Skin epidermis (tissue), 12 donors: ENCODE results near the gene KLHL30.
A peak's percentile ranks its signal among the peaks of the same experiment; 100 is the strongest.

Experiments
- H3K27ac ChIP-seq, 21 experiments: fragments of 200-600 bp; sonication (generic) in 11 of 21; one replicate each; pipeline ENCODE4 v1.5.0; 2020; ENCODE audit warnings: mild to moderate bottlenecking in 3 of 21, inconsistent platforms in 2 of 21, moderate library complexity in 2 of 21
- H3K4me3 ChIP-seq, 7 experiments: fragments of 200-600 bp; sonication (generic) in 2 of 7; one replicate each; pipeline ENCODE4 v1.5.0; 2020; ENCODE audit warnings: inconsistent platforms in 2 of 7, mild to moderate bottlenecking in 2 of 7, moderate library complexity in 1 of 7

KLHL30 gene

DNA sequence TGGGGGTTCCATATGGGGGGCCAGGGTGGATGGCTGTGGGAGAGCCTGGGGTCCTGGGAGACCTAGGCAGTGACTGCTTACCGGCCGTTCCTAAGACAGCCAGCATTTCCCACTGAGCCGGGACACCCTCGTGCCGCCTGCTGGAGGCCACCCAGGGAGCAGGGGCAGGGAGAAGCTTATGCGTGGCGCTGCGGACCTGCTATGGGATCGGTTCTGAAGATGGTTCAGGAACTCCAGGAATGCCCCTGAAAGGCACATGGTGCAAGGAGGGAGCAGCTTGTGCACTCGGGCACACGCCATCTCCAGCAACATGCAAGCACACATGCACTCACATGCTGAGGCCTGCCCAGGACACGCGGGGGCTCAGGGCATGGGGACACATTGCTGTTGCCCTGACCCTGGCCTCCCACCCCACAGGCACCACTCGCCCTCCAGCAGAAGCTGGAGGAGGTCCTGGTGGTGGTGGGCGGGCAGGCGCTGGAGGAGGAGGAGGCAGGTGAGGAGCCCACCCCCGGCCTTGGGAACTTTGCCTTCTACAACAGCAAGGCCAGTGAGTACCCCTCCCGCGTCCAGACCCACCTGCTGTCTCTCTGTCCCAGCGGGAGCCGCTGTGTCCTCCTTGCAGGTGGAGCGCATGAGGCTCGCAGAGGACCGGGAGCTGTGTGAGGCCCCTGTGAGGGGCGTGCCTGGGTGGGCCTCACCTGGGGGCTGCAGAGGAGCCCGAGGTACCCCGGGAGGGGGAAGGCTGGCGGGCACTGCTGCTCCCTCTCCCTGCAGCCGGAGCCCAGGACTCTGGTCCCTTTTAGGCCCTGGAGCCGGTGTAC lies 4.1 kb downstream of the KLHL30 start:
- H3K27ac ChIP-seq: peak overlapping the region in 1 of 21 experiments; percentile 26

GRCh38 chr2:238143239-238143951 lies 4.9 kb downstream of the KLHL30 start:
- peak overlapping the region in 1 of 21 experiments; percentile 26 for H3K27ac ChIP-seq
- no peak overlapping the region for H3K4me3 ChIP-seq

More for the DNA sequence above, 4.1 kb downstream of the KLHL30 start:
- H3K4me3 ChIP-seq: no peak overlapping the region

DNA sequence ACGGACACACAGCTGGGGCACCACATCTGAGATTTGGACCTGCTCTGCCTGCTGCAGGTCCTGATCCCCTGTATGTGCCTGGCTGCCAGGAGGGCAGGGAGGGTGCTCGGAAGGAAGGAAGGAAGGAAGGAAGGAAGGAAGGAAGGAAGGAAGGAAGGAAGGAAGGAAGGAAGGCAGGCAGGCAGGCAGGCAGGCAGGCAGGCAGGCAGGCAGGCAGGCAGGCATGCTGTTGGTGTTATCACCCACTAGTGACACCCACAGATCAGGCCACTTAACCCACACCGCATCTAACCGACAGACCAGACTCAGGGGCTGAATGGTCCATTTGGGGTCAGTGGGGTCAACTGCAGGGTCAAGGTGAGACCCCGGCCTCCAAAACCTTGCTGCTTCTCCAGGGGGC lies 5.8 kb downstream of the KLHL30 start:
- H3K27ac ChIP-seq: no peak overlapping the region

GRCh38 chr2:238145046-238145445 lies 6.6 kb downstream of the KLHL30 start:
- Histone ChIP-seq H3K27ac (no peak overlapping the region), H3K4me3 (no peak overlapping the region)

More for the DNA sequence above, 5.8 kb downstream of the KLHL30 start:
- no peak overlapping the region for H3K4me3 ChIP-seq

DNA sequence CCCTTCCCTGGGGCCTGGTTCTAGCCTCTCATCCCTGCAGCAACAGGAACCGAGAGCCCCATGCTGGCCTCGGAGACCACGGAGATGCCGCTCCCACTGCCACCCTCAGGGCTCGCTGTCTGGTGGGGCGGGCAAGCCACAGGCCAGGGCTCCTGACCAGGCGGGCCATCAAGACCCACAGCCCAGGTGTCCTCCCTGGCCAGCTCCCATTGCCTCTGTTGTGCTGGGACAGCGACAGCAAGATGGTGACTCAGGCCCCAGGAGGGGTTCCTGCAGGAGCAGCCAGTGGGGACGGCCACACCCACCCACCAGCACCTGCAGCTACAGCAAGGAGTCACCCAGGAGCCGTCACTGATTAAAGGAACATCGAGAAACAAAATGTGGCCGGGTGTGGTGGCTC lies 7.4 kb downstream of the KLHL30 start:
- Histone ChIP-seq H3K27ac (no peak overlapping the region), H3K4me3 (no peak overlapping the region)

DNA sequence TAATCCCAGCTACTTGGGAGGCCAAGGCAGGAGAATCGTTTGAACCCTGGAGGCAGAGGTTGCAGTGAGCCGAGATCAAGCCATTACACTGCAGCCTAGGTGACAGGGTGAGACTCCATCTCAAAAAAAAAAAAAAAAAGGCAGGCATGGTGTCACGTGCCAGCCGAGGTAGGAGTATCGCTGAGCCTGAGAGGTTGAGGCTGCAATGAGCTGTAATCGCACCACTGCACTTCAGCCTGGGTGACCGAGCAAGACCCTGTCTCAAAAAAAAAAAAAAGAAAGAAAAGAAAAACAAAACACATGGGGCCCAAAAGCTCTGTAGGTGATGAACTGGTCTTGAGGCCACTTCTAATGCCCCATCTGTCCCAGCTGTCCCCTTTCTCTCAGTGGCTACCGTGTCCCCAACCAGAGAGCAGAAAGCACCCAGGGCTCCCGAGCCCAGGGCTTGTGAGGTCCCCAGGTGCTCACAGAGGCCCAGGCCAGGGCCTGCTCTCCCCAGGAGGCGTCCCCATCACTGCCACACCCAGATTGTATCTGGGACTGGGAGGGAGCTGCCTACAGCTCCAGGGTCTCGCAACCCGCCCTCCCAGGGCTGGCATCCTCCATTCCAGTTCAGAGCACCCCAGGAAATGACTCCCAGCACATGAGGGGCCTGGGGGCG lies 8.5 kb downstream of the KLHL30 start:
- Histone ChIP-seq H3K4me3 (no peak overlapping the region), H3K27ac (no peak overlapping the region)

DNA sequence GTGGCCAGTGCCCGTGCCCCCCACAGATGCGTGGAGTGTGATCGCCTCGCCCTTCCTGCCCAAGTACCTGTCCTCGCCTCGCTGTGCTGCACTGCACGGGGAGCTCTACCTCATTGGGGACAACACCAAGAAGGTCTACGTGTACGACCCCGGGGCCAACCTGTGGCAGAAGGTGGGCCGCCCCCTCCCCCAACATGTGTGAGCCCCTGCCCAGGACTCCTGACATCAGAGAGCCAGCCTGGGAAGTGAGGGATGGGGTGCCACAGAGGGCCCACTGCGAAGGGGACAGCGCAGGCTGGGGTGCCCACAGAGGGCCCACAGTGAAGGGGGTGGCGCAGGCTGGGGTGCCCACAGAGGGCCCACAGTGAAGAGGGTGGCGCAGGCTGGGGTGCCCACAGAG lies 10.5 kb downstream of the KLHL30 start:
- Histone ChIP-seq H3K27ac (no peak overlapping the region), H3K4me3 (no peak overlapping the region)

DNA sequence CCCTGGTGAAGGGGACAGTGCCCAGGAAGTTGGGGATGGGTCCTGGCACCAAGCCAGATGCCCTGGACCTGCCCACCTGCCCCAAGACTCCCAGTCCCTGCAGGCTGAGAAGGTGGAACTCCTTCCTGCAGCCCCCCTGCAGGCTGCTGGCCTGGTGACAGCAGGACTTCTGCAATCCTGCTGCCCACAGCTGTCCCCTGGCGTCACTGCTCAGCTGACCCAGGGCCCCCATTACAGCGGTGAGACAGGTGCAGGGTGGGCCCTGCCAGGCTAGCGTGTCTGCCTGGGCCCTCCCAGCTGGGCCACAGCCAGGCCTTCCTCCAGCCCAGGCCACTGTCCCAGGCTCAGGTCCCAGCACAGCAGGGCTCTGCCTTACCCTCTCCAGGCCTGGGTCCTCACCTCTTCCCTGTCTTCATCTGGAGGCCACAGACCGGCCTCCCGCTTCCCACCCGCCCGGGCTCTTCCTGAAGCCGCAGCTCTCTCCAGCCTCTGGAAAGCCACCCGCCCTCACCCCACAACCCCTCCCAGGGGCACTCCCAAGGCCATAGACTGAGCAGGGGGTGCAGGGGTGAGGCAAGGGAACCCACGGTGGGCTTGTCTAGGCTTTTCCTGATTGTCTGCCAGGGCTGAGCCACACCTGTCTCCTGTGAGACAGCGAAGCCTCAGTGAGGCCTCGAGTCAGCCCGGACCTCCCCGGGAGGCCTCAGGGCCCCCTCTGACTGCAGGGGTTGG lies 11.5 kb downstream of the KLHL30 start:
- no peak overlapping the region for H3K27ac ChIP-seq
- H3K4me3 ChIP-seq: no peak overlapping the region

GRCh38 chr2:238150686-238151085 lies 12.2 kb downstream of the KLHL30 start:
- Histone ChIP-seq H3K4me3 (no peak overlapping the region), H3K27ac (no peak overlapping the region)

DNA sequence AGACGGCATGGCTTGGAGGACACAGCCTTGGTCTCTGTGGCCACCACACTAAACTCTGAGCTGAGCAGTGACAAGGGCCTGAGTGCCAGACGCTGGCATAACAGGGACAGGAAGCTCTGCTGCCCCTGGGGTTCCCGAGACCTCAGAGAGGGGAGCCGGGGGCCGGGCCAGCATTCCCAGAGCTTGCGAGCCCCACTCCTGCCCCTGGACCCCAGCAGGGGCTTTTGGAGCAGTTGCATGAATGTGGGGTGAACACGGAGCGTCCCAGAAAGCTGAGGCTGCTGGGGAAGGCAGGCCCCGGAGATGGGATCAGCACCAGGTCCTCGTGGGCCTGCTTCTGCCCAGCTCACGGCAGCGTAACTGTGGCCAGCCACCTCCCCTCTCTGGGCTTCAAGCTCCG lies 12.7 kb downstream of the KLHL30 start:
- no peak overlapping the region for H3K4me3 ChIP-seq
- H3K27ac ChIP-seq: no peak overlapping the region

DNA sequence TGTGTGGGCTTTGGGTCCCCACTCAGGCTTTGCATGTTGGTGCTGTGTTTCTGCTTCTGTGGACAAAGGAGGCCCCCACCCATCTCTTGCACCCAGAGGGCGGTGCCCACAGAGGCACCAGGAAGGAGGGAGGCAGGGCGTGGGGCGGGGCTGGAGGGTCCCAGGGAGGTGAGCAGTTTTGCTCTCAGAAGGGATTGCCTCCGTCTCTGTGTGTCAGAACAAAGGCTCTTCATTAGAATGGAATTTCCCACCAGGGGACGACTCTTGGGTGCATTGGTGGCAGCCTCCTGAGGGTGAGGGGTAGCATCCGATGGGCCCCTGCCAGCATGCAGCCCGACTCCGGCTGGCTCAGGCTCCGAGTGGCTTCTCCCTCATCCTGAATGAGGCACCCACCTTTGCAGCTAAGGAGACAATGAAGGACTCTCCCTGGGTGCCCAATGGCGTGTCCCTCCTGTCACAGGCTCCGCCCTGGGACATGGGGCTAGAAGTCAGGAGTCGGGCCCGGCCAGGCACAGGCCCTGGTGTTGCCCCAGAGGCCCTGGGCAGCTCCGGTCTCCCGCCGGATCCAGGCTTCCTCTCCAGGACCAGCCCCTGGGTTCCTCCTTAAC lies 13.3 kb downstream of the KLHL30 start:
- no peak overlapping the region for H3K27ac ChIP-seq
- no peak overlapping the region for H3K4me3 ChIP-seq

DNA sequence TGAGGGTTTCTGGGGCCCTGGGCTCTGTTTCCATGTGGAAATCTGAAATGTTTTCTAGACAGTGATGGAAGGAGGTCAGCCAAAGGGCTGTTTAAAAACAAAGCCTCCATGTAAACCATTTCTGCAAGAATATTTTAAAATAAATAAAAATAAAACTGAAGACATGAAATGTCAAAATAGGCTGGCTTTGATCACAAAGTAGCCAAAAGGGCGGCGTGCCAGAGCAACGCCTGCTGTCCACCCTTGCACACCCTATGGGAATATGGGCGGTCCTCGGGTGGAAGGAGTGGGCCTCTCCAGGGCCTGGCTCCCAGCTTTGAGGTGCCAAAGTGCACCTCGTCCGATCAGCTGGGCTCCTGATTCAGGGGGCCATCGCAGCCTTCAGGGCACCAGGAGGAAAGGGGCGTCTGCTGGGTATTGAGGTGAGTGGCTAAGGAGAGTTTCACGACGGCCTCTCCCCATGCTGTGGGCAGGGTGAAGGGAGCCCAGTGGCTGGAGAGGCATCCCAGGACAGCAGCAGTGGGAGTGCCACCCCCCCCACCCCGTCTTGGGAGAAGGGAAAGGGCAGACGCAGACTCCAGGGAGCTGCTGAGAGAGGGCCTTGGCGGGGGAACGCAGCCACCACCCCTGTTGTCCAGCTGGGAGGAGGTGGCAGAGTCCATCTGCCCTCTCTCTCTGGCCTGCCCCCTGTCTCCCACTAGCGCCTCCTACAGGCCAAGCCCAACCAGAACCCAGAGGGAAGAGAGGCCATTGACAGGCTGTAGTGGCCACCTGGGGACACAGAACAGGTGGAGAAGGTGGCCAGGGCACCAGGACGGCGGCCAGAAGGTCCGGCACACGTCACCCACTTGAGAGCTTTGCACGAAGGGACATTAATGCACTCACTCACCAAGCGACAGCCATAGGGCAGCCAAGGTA lies 14.6 kb downstream of the KLHL30 start:
- no peak overlapping the region for H3K27ac ChIP-seq
- H3K4me3 ChIP-seq: no peak overlapping the region

GRCh38 chr2:238154570-238154969 lies 16.1 kb downstream of the KLHL30 start:
- no peak overlapping the region for H3K27ac ChIP-seq

DNA sequence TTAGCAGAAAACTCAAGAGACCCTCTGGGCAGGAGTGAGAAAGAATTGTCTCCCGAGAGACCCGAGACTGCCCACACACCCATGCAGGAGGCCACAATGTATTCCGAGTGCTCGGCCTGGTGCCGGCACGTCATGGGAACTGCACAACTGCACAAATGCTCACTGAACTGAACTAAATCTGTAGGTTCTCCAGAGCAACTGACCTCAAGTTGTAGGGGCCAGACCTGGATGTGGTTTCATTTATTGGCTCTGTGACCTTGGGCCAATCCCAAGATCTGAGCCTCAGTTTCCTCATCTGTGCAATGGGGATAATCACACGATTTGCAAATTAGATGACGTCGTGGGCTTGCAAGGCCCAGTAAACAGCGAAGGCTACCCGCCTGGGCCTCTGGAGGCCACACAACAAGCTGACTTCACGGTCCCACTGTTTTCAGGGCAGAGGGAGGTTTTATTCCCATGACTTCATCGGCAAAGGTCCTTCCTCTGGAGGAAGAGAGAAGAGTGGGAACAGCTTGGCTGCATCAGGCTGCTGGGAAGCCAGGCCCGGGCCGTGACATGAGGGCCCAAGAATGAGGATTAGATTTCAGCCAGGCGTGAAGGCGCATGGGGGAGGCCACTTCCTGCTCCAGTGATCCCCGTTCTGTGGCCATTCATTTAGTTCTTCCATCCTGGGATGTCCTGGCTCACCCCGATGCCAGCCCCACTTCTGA lies 16.7 kb downstream of the KLHL30 start:
- Histone ChIP-seq H3K27ac (no peak overlapping the region), H3K4me3 (no peak overlapping the region)

More at GRCh38 chr2:238154570-238154969, 16.1 kb downstream of the KLHL30 start:
- no peak overlapping the region for H3K4me3 ChIP-seq

GRCh38 chr2:238155761-238156694 lies 17.6 kb downstream of the KLHL30 start:
- Histone ChIP-seq H3K4me3 (no peak overlapping the region), H3K27ac (no peak overlapping the region)

- Histone ChIP-seq H3K4me3 (no peak overlapping the region), H3K27ac (no peak overlapping the region)
Measured at GRCh38 chr2:238157506-238158017, 19.1 kb downstream of the KLHL30 start.
